ENCODE measurements around the gene ACOXL.
"Not testable (repeated sequence)": the region's sequence is repeated elsewhere in the genome, so short reads cannot be mapped to it uniquely, and the experiment has no call there.

The ACOXL gene

DNA sequence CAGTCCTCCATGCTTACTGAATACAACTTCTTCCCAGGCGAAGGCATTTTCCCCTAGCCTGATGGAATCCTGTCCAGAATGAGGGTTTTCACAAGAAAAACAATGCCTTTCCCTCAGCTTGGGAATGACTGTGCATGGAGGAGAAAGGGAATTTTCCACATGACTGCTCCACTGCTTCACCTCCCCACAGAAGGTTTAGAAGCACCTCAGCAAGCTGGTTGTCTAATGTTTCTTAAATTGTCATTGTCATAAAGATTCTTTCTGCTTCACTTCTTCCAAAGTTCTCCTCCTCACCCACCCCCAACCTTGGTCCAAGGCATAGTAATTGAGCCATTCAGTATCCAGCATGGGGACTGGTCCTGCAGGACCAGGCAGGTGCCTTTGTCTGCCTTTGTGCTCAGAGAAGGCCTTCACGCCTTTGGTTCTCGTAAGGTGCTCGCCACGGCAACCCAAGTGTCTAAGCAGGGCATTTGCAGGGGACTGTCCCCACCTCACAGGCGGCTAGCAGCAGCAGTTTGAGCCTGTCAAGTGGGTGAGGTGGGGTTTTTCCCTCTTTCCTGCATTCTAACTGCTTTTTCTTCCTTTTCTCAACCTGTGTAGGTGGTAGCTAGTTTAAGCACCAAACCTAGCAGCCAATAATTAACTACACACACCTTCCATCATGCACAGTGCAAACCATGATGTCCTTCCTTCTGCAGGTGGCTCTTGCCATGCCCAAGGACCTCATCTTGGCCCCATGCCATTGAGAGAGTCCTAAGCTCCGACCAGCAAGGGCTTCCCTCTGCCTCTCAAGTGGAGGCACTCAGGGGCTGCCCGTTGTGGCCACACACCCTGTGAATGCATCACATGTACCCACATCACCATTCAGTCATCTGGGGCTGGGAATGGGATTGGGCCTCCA is 322.7 kb downstream of the ACOXL start:
- no peak for TF ChIP-seq ZNF274 (IDR thresholded peaks at IDR 0.05; ENCODE audit: low read depth, low read length)
- H3K4me3 ChIP-seq (ENCODE audit: low read length) = no peak overlapping the region

DNA sequence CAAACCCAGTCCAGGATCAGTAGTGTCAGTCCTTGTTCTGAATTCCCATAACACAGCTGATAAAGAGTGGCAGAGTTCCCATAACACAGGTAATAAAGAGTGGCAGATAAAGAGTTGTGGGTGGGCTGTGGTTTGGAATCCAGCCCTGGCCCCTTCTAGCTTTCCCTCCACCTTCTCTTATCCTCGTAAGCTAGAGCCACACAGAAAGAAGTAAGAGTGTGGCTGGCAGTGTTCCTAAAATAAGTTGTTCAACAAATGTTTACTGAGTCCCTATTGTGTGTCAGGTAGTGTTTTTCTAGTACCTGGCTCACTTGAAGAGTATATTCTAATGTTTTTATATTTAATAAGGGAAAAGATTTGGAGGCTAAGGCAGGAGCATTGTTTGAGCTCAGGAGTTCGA is 323.4 kb downstream of the ACOXL start:
- TF ChIP-seq ZNF274 (IDR thresholded peaks at IDR 0.05; ENCODE audit: low read depth, low read length) = no peak
- no peak overlapping the region for H3K4me3 ChIP-seq (ENCODE audit: low read length)

DNA sequence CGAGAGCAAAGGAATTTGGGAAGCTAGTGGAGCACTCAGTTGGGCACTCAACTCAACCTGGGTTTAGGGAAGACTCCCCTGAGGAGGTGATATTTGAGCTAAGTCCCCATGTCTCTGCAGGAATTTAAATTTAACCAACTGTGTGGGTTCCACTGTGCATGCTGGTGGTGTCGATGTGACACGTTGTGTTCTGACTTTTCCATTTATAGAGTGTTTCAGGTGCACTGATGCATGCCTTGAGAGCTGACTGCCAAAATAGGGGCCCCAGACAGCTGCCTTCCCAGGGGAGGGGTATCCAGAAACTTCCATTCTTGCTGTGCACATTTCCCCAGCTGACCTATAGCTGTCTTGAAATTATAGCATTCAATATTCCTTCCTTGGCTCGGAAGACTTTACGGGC is 324.7 kb downstream of the ACOXL start:
- H3K4me3 ChIP-seq (ENCODE audit: low read length) = no peak overlapping the region
- TF ChIP-seq ZNF274 (IDR thresholded peaks at IDR 0.05; ENCODE audit: low read depth, low read length) = no peak

DNA sequence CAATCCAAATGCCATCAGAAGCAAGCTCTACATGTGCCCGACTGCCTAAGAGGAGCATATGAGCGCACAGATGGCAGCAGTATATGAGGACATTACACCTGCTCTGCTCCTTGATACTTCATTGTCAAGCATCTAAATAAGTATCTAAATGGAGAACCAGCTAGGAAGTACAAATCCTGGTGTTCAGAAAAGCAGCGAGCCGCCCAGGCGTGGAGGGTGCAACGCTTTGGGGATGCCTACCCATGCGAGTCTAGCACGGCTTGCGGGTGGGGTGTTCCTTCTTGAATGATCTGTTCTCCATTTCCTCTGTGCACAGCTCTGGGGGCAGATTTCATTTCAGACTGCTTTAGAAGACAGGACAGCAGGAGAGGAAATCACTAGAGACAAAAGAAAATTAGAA is 325.3 kb downstream of the ACOXL start:
- TF ChIP-seq ZNF274 (IDR thresholded peaks at IDR 0.05; ENCODE audit: low read depth, low read length) = no peak
- H3K4me3 ChIP-seq (ENCODE audit: low read length) = no peak overlapping the region; the same call in 1 of the 2 replicates

DNA sequence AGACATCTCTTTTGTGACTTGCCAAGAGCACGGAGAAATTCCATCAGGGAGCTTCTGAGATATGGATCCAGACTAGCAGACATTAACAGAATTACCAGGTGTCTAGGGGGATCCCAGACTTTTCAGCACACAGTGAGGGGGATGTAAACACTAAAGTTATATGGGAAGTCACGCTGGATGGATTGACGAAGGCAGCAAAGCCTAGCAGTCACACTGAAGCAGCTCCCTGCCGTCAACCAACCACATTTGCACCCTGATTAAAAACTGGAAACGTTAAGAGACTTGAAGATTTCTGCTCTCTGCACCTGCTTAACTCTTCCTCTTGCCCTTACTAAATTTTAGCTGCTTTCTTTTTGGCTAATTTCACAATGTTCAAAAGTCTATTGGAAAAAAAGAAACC is 325.9 kb downstream of the ACOXL start:
- no peak overlapping the region; the same call in 1 of the 2 replicates for H3K4me3 ChIP-seq (ENCODE audit: low read length)
- no peak for TF ChIP-seq ZNF274 (IDR thresholded peaks at IDR 0.05; ENCODE audit: low read depth, low read length)

DNA sequence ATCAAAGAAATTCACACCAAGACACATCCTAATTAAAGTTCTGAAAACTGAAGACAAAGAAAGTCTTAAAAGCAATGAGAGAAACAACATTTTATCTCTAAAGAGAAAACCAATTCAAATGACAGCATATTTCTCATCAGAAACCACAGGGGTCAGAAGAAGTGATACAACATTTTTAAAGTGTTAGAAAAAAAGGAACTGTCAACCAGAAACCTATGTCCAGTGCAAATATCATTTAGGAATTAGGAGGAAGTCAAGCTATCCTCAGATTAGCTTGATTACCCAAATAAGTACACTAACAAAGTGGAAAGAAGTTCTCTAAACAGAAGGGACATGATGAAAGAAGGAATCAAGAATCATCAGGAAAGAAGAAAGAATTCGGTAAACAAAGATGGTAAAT is 328.8 kb downstream of the ACOXL start:
- TF ChIP-seq ZNF274 (IDR thresholded peaks at IDR 0.05; ENCODE audit: low read depth, low read length) = no peak
- H3K4me3 ChIP-seq (ENCODE audit: low read length) = no peak overlapping the region

DNA sequence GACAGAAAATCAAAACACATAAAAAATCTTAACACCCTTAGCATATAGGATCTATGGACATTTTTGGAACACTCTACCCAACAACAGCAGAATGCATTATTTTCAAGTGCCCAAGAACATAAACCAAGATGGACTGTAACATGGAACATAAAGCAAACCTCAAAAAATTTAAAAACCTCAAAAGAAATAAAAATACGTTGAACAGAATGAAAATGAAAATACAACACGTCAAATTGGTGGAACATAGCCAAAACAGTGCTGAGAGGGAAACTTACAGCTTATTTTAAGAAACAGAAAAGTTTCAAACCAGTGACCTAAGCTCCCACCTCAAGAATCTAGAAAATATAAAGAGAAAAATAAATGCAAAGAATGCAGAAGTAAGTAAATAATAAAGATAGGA is 330.0 kb downstream of the ACOXL start:
- no peak overlapping the region for H3K4me3 ChIP-seq (ENCODE audit: low read length)
- no peak for TF ChIP-seq ZNF274 (IDR thresholded peaks at IDR 0.05; ENCODE audit: low read depth, low read length)

DNA sequence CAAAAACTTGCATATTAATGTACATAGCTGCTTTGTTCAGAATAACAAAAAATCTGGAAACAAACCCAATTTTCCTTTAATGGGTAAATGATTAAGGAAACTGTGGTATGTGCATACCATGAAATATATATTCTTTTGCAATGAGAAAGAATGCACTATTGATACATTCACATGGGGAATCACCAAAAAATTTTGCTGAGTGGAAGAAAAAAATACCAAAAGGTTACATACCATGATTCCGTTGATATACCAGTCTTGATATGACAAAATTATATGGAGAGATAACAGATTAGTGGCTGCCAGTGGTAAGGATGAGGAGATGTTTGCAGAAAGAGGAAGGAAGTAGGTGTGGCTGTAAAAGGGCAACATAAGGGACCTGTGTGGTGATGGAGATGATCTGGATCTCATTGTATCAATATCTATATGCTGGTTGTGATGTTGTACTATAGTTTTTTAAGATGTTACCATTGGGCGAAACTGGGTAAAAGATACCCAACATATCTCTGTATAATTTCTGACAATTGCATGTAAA is 333.8 kb downstream of the ACOXL start:
- TF ChIP-seq ZNF274 (IDR thresholded peaks at IDR 0.05; ENCODE audit: low read depth, low read length) = no peak
- no peak overlapping the region for H3K4me3 ChIP-seq (ENCODE audit: low read length)

DNA sequence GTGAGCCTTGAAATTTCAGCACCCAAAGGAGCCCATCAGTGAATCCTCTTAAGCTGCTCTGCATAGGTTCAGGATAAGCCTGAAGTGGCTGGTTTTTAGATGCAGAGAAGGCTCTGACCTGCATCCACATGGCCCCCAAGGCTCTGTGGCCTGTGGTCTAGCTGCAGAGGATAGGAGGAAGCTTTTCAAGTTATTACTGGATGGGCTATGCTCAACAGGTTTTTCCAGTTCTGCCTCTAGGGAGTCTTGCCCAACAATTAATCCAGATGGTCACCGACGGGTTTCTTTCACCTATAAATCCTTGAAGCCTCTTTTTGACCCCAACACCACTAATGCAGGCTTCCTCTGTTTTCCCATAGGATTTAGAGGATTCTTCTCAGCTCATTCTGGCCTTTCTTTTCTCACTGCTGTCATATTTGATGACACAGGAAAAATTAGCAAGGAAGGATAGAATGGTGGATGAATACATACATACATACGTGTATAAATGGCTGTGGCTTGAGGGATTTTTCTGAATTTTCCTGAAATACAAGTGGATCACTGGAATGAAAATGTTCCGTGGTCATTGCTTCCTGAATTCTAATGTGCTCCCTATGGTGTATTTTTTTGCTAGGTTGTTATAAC is 336.2 kb downstream of the ACOXL start:
- no peak overlapping the region for H3K4me3 ChIP-seq (ENCODE audit: low read length)
- TF ChIP-seq ZNF274 (IDR thresholded peaks at IDR 0.05; ENCODE audit: low read depth, low read length) = no peak

DNA sequence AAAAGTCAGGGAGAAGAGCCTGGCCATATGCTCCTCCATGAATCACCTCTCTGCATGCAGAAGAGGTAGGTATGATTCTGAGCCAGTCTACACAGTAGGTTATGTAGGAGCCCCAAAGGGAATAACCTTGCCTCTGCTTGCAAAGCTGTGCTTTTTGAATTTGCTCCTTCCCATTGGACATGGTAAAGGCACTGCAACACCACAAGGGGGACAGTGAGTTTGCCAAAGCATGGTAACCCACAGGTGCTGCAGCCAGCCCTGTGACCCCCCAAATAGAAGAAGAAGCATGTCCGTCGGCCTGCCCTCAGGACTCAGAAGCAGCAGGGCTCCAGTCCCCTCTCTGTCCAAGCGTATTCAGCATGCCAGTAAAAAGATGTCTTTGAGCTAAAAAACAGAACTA is 337.3 kb downstream of the ACOXL start:
- no peak overlapping the region for H3K4me3 ChIP-seq (ENCODE audit: low read length)
- no peak for TF ChIP-seq ZNF274 (IDR thresholded peaks at IDR 0.05; ENCODE audit: low read depth, low read length)

DNA sequence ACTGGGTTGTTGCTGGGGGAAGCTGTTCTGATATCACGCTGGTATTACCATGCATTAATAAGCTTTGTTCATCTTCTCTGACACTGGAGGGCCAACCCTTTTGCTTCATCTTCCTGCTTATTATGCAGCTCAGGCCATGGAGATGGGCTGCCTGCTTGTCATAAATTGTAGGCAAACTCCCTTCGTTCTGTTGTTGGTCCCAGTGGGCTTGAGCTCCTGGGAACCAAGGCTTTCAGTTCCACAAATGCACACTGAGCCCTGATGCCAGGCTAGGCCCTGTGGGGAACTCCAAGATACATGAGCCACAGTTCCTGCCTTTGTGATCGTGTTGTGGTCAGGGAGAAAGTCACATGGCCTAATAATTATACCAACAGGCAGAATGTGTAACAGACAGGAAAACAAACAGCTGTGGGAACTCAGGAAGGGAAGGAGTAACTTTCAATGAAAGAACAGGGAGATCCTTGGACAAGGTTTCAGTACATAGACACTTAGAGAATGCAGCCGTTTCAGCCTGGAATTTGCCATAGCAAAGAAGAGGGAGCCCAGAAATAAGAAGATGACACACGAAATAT is 339.3 kb downstream of the ACOXL start:
- TF ChIP-seq ZNF274 (IDR thresholded peaks at IDR 0.05; ENCODE audit: low read depth, low read length) = no peak

DNA sequence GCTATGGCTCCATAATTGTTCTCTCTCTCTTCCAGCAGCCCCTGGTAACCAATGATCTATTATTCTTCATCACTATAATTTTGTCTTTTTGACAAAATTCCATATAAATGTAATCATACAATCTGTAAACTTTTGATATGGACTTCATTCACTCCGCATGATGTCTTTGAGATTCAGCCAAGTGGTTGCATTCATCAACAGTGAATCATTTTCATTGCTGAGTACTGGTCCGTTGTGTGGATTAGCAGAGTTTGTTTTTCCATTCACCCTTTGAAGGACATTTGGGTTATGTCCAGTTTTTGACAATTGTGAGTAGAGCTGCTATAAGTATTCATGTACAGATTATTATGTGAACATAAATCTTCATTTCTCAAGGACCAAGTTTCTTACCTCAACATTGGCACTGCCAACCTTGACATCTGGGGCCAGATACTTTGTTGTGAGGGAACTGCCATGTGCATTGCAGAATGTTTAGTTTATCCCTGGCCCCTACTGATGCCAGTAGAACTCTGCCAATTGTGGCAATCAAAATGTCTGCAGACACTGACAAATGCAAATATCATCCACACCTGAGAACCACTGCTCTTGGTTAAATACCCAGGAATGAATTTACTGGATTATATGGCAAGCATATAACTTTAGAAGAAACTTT is 340.0 kb downstream of the ACOXL start:
- no peak for TF ChIP-seq ZNF274 (IDR thresholded peaks at IDR 0.05; ENCODE audit: low read depth, low read length)
- no peak overlapping the region for H3K4me3 ChIP-seq (ENCODE audit: low read length)

More for the DNA sequence above, 339.3 kb downstream of the ACOXL start:
- H3K4me3 ChIP-seq (ENCODE audit: low read length) = no peak overlapping the region

DNA sequence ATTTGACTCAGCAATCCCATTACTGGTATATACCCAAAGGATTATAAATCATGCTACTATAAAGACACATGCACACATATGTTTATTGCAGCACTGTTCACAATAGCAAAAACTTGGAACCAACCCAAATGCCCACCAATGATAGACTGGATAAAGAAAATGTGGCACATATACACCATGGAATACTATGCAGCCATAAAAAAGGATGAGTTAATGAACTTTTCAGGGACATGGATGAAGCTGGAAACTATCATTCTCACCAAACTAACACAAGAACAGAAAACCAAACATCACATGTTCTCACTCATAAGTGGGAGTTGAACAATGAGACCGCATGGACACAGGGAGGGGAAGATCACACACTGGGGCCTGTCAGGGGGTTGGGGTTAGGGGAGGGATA is 350.3 kb downstream of the ACOXL start:
- not testable (repeated sequence) for H3K4me3 ChIP-seq (ENCODE audit: low read length)

DNA sequence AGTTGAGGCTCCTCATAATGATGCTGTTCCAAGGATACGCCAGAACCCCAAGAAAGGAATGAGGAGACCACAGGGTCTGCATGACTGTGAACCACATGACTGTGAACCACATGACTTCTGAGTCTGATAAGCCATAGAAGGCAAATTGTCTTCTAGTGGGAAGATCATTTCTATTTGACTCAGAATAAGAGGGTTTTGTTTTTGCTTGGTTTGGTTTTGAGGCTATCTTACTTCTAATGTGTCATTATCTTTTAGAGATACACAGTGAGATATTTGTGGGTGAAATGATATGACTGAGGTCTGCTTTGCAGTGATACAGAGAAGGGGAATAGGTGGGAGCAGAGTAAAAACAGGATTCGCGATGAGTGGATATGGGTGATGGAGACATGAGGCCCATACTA is 359.4 kb downstream of the ACOXL start:
- no peak overlapping the region for H3K4me3 ChIP-seq (ENCODE audit: low read length)
- TF ChIP-seq ZNF274 (IDR thresholded peaks at IDR 0.05; ENCODE audit: low read depth, low read length) = no peak
